ENCODE results near the gene KRTAP25-1. TPM values are rescaled to one million over a fixed set of nuclear protein-coding genes. Genes with fewer than 3 reads are reported as not detected.

Gene KRTAP25-1
- total and polyA plus RNA-seq, 2 of the 8 experiments (the other 6 are each of a cell fraction or from before 2014, with no cell fraction given) = not detected

DNA sequence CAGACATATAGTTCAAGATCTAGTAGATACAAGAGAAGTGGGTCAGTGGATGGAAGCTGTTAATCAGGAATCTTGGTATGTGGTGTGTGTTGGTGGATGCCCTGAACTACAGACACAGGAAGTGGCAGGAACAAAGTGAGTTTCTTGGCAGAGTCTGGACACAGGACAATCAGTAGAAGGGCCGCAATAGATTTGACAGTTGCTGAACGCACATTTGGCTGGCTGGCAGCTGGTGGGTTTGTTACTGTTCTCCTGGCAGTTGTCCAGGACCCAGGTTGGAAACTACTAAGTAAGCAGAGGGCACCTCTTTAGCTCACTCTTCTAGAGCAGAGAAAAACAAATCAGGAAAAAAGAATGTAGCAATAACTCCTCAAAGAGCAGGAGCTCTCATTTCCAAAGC, 17.6 kb upstream of the KRTAP25-1 start (continued):
- TF ChIP-seq SIN3A (conservative IDR thresholded peaks at IDR 0.05 in 1 of 2, IDR thresholded peaks at IDR 0.05 in 1 of 2; ENCODE audit: low read depth in 1 of 2, low read length in 2 of 2) = no peak
- no peak for TF ChIP-seq MAFK (IDR thresholded peaks at IDR 0.05; ENCODE audit: low read depth, low read length)
- no peak for TF ChIP-seq POLR2AphosphoS5 (IDR thresholded peaks at IDR 0.05; ENCODE audit: low read depth, low read length)
- TF ChIP-seq TEAD4 (IDR thresholded peaks at IDR 0.05; ENCODE audit: low read depth, low read length) = no peak
